H1 (cell line): ENCODE results near the gene USP3.

Source experiments
- BCL11A ChIP-seq, 2 experiments: IDR thresholded peaks; one replicate each; pipeline ENCODE4 v1.6.1; 2011; ENCODE audit warnings: low read depth in 2 of 2, low read length in 2 of 2, mild to moderate bottlenecking in 2 of 2
- POLR2AphosphoS5 ChIP-seq: IDR thresholded peaks from 2 replicates; pipeline ENCODE4 v1.6.1; 2011; ENCODE audit warnings: low read depth, low read length
- SP2 ChIP-seq: IDR thresholded peaks from 2 replicates; pipeline ENCODE4 v1.6.1; 2012; ENCODE audit warnings: mild to moderate bottlenecking, low read length, inconsistent platforms

- TF ChIP-seq BCL11A (IDR thresholded peaks at IDR 0.05; ENCODE audit: low read depth in 2 of 2, low read length in 2 of 2), result no peak
- TF ChIP-seq POLR2AphosphoS5, result no peak
- TF ChIP-seq SP2, result no peak
These were observed 91.3 kb downstream of the USP3 start for GRCh38 chr15:63595688-63596087.
